Ishikawa (cell line): Measurements from ENCODE around the gene KATNAL2.

Source experiments
- CEBPB ChIP-seq: IDR thresholded peaks from 2 replicates; pipeline ENCODE4 v1.6.1; 2012
- CREB1 ChIP-seq: IDR thresholded peaks from 2 replicates; pipeline ENCODE4 v1.6.1; 2012; ENCODE audit warnings: low read depth
- EGR1 ChIP-seq: IDR thresholded peaks from 2 replicates; pipeline ENCODE4 v1.6.1; 2012
- EP300 ChIP-seq: IDR thresholded peaks from 2 replicates; pipeline ENCODE4 v1.6.1; 2012; ENCODE audit warnings: borderline replicate concordance
- FOXM1 ChIP-seq: IDR thresholded peaks from 2 replicates; pipeline ENCODE4 v1.6.1; 2012; ENCODE audit warnings: low read depth, borderline replicate concordance
- NFIC ChIP-seq: IDR thresholded peaks from 2 replicates; pipeline ENCODE4 v1.6.1; 2012
- RAD21 ChIP-seq: IDR thresholded peaks from 2 replicates; pipeline ENCODE4 v1.6.1; 2012; ENCODE audit warnings: low read depth
- TAF1 ChIP-seq: IDR thresholded peaks from 2 replicates; pipeline ENCODE4 v1.6.1; 2012; ENCODE audit warnings: low read depth, mild to moderate bottlenecking
- TCF12 ChIP-seq: IDR thresholded peaks from 2 replicates; pipeline ENCODE4 v1.6.1; 2012; ENCODE audit warnings: low read depth
- TEAD4 ChIP-seq: IDR thresholded peaks from 2 replicates; pipeline ENCODE4 v1.6.1; 2012
- USF1 ChIP-seq: IDR thresholded peaks from 2 replicates; pipeline ENCODE4 v1.6.1; 2012
- YY1 ChIP-seq: IDR thresholded peaks from 2 replicates; pipeline ENCODE4 v1.6.1; 2012; ENCODE audit warnings: low read depth
- ZBTB7A ChIP-seq: IDR thresholded peaks from 2 replicates; pipeline ENCODE4 v1.6.1; 2012; ENCODE audit warnings: low read depth
- TF ChIP-seq, protein P1 (sequence below): IDR thresholded peaks from 2 replicates; pipeline ENCODE4 v1.6.1; 2012; ENCODE audit warnings: low read depth, mild to moderate bottlenecking
- TF ChIP-seq, protein P2 (sequence below): IDR thresholded peaks from 2 replicates; pipeline ENCODE4 v1.6.1; 2012

KATNAL2 gene

GRCh38 chr18:47077111-47077510 is 159.7 kb downstream of the KATNAL2 start:
- TF ChIP-seq ZBTB7A (no peak), EGR1 (no peak), RAD21 (no peak), CREB1 (no peak), NFIC (no peak), FOXM1 (no peak), TCF12 (no peak), CEBPB (no peak), EP300 (no peak), TEAD4 (no peak), TAF1 (no peak), USF1 (no peak)
- TF ChIP-seq, protein P1, sequence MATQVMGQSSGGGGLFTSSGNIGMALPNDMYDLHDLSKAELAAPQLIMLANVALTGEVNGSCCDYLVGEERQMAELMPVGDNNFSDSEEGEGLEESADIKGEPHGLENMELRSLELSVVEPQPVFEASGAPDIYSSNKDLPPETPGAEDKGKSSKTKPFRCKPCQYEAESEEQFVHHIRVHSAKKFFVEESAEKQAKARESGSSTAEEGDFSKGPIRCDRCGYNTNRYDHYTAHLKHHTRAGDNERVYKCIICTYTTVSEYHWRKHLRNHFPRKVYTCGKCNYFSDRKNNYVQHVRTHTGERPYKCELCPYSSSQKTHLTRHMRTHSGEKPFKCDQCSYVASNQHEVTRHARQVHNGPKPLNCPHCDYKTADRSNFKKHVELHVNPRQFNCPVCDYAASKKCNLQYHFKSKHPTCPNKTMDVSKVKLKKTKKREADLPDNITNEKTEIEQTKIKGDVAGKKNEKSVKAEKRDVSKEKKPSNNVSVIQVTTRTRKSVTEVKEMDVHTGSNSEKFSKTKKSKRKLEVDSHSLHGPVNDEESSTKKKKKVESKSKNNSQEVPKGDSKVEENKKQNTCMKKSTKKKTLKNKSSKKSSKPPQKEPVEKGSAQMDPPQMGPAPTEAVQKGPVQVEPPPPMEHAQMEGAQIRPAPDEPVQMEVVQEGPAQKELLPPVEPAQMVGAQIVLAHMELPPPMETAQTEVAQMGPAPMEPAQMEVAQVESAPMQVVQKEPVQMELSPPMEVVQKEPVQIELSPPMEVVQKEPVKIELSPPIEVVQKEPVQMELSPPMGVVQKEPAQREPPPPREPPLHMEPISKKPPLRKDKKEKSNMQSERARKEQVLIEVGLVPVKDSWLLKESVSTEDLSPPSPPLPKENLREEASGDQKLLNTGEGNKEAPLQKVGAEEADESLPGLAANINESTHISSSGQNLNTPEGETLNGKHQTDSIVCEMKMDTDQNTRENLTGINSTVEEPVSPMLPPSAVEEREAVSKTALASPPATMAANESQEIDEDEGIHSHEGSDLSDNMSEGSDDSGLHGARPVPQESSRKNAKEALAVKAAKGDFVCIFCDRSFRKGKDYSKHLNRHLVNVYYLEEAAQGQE: no peak

- TF ChIP-seq RAD21 (no peak), YY1 (no peak), CEBPB (no peak)
Measured at GRCh38 chr18:47080872-47081271, 163.5 kb downstream of the KATNAL2 start.

- no peak for TF ChIP-seq TCF12
- TF ChIP-seq, protein P1: no peak
- no peak for TF ChIP-seq TAF1
- TF ChIP-seq EGR1: no peak
- no peak for TF ChIP-seq EP300
- no peak for TF ChIP-seq CEBPB
Measured at GRCh38 chr18:47081578-47081977, 164.2 kb downstream of the KATNAL2 start.

GRCh38 chr18:47087676-47088075 is 170.3 kb downstream of the KATNAL2 start:
- TF ChIP-seq TAF1 (no peak), CEBPB (no peak), NFIC (no peak), USF1 (no peak), CREB1 (no peak), FOXM1 (no peak), ZBTB7A (no peak), RAD21 (no peak), EP300 (no peak), EGR1 (no peak), TEAD4 (no peak), YY1 (no peak), TCF12 (no peak)
- TF ChIP-seq, protein P1: no peak
- TF ChIP-seq, protein P2, sequence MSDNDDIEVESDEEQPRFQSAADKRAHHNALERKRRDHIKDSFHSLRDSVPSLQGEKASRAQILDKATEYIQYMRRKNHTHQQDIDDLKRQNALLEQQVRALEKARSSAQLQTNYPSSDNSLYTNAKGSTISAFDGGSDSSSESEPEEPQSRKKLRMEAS: no peak

- TF ChIP-seq CREB1 (no peak), EP300 (no peak), YY1 (no peak), ZBTB7A (no peak), TAF1 (no peak), TCF12 (no peak)
Measured at GRCh38 chr18:47095810-47096209, 178.4 kb downstream of the KATNAL2 start.
